HepG2 (cell line): ENCODE data around the gene CDC14B. TPM values are rescaled to one million over a fixed set of nuclear protein-coding genes. Genes with fewer than 3 reads are reported as not detected.

ENCODE experiments used
- ATAC-seq: fragments of 200-7000 bp; cut with Tn5 transposase; 3 replicates; pipeline ENCODE4 v1.9.1; 2020; ENCODE audit warnings: mild to moderate bottlenecking, moderate library complexity
- BruUV-seq: library from RNA; stranded (reverse); fragments of 400-500 nt; replicated peaks from 2 replicates; lab custom pipeline; 2021; lab: Mats Ljungman, UMichigan
- CTCF ChIA-PET: fragments of 300-600 bp; formaldehyde crosslinking; extraction: SDS; loops from one replicate; lab custom pipeline; 2021; ENCODE audit warnings: low total read pairs, inconsistent platforms, low intra/inter-chr PET ratio; lab: Yijun Ruan, JAX
- POLR2A ChIA-PET: fragments of 350-600 bp; sonication (Branson Sonifier 250); formaldehyde crosslinking; loops from one replicate; lab custom pipeline; 2020; ENCODE audit warnings: antibody characterized with exemption, inconsistent platforms; lab: Yijun Ruan, JAX
- DNase-seq: peaks from one replicate; pipeline ENCODE4 v3.0.0-alpha.2; 2015; ENCODE audit warnings: low spot score
- FAIRE-seq: peaks from 3 replicates; lab custom pipeline; 2011; peaks lifted over from hg19 to GRCh38; lab: Jason Lieb, UNC
- H2AFZ ChIP-seq: one replicate; pipeline ENCODE4 v1.6.1; 2011; ENCODE audit warnings: low read length, inconsistent platforms
- H3K27ac ChIP-seq: fragments of 300-600 bp; 3 replicates; pipeline ENCODE4 v1.8.0; 2011; ENCODE audit warnings: mixed run types, mild to moderate bottlenecking, mixed read lengths, low read length, inconsistent platforms; ENCODE audit not compliant: insufficient read depth; ENCODE audit errors: extremely low read length
- H3K27me3 ChIP-seq, 2 experiments: fragments of 200-600 bp in 1 of 2; 2 replicates in 1 of 2; 3 replicates in 1 of 2; pipeline versions ENCODE4 v1.6.0 to v1.8.0; 2011; ENCODE audit warnings: low read length in 2 of 2, mild to moderate bottlenecking in 2 of 2, moderate library complexity in 2 of 2, inconsistent platforms in 1 of 2; ENCODE audit not compliant: insufficient read depth in 2 of 2, control insufficient read depth in 1 of 2
- H3K36me3 ChIP-seq, 2 experiments: fragments of 200-600 bp in 1 of 2; replicated peaks in 1 of 2; 2 replicates in 1 of 2; 3 replicates in 1 of 2; pipeline versions ENCODE4 v1.5.1 to v1.8.0; 2011; ENCODE audit warnings: low read length in 2 of 2, inconsistent platforms in 1 of 2; ENCODE audit not compliant: insufficient read depth in 2 of 2, control insufficient read depth in 1 of 2
- H3K4me1 ChIP-seq: 2 replicates; pipeline ENCODE4 v1.5.1; 2012; ENCODE audit warnings: low read length, inconsistent platforms; ENCODE audit not compliant: insufficient read depth
- H3K4me2 ChIP-seq: 2 replicates; pipeline ENCODE4 v1.6.0; 2011; ENCODE audit warnings: low read depth, low read length, inconsistent platforms
- H3K4me3 ChIP-seq, 3 experiments: fragments of 200-600 bp in 1 of 3; sonication (generic), shearing (Covaris generic) in 1 of 3; replicated peaks in 1 of 3; 2 replicates each; pipeline ENCODE4 v1.5.1; 2011 to 2016; ENCODE audit warnings: low read length in 3 of 3, inconsistent platforms in 2 of 3, low read depth in 2 of 3, mild to moderate bottlenecking in 2 of 3, control low read depth in 1 of 3, mixed read lengths in 1 of 3; ENCODE audit not compliant: insufficient read depth in 1 of 3
- H3K79me2 ChIP-seq: one replicate; pipeline ENCODE4 v1.6.1; 2011; ENCODE audit warnings: low read length, inconsistent platforms; ENCODE audit not compliant: insufficient read depth
- H3K9ac ChIP-seq: 2 replicates; pipeline ENCODE4 v1.6.0; 2011; ENCODE audit warnings: mild to moderate bottlenecking, low read depth, low read length, inconsistent platforms; ENCODE audit not compliant: insufficient read depth
- H3K9me3 ChIP-seq: 2 replicates; pipeline ENCODE4 v1.5.1; 2012; ENCODE audit warnings: mild to moderate bottlenecking, low read length
- H4K20me1 ChIP-seq: 2 replicates; pipeline ENCODE4 v1.6.0; 2011; ENCODE audit warnings: inconsistent platforms, mild to moderate bottlenecking, low read length, moderate library complexity; ENCODE audit not compliant: insufficient read depth
- ATF4 ChIP-seq, 2 experiments: fragments of 450-650 bp in 1 of 2; sonication (generic) in 1 of 2; formaldehyde crosslinking; IDR thresholded peaks; 2 replicates each; pipeline versions ENCODE4 v1.5.0 to v1.8.0; 2020 to 2022; ENCODE audit warnings: mild to moderate bottlenecking in 1 of 2, missing genetic modification reagents in 1 of 2
- ATF5 ChIP-seq: sonication (generic); formaldehyde crosslinking; IDR thresholded peaks from 2 replicates; pipeline ENCODE4 v1.4.0; 2020; ENCODE audit warnings: mild to moderate bottlenecking, low read depth, missing genetic modification reagents
- HMGXB3 ChIP-seq: sonication (generic); formaldehyde crosslinking; IDR thresholded peaks from 2 replicates; pipeline ENCODE4 v1.4.0; 2020; ENCODE audit warnings: missing genetic modification reagents, borderline replicate concordance
- HMGXB4 ChIP-seq, 2 experiments: sonication (generic) in 1 of 2; formaldehyde crosslinking in 1 of 2; IDR thresholded peaks; 2 replicates each; pipeline versions ENCODE4 v1.4.0 to v1.6.1; 2018 to 2020; ENCODE audit warnings: missing genetic modification reagents in 2 of 2, borderline replicate concordance in 1 of 2, low read depth in 1 of 2, mild to moderate bottlenecking in 1 of 2, missing biosample characterization in 1 of 2
- LRRFIP1 ChIP-seq: sonication (generic); formaldehyde crosslinking; conservative IDR thresholded peaks from 2 replicates; pipeline ENCODE4 v1.4.0; 2020; ENCODE audit warnings: missing genetic modification reagents
- MLLT10 ChIP-seq: sonication (generic); formaldehyde crosslinking; IDR thresholded peaks from 2 replicates; pipeline ENCODE4 v1.4.0; 2020; ENCODE audit warnings: missing genetic modification reagents
- TEAD3 ChIP-seq: optimal IDR thresholded peaks from 2 replicates; pipeline ENCODE3; 2016; ENCODE audit warnings: borderline replicate concordance
- ZNF572 ChIP-seq: sonication (generic); formaldehyde crosslinking; IDR thresholded peaks from 2 replicates; pipeline ENCODE4 v1.5.1; 2020; ENCODE audit warnings: mild to moderate bottlenecking, missing genetic modification reagents
- ZNF670 ChIP-seq: sonication (generic); formaldehyde crosslinking; IDR thresholded peaks from 2 replicates; pipeline ENCODE4 v1.8.0; 2022; ENCODE audit warnings: mild to moderate bottlenecking, missing genetic modification reagents, borderline replicate concordance
- WGBS: methylation state at CpG from one replicate; pipeline ENCODE4 v1.1.6; 2017; ENCODE audit warnings: low lambda C conversion rate; 5-methylcytosine and 5-hydroxymethylcytosine counted together
- in situ Hi-C: cut with HindIII; loops from 2 replicates; pipeline ENCODE4 v1.10.0; 2017; ENCODE audit warnings: low pct_unique_long_range_greater_than_20kb; ENCODE audit not compliant: extremely low pct_ligation_motif_present
- intact Hi-C: fragments of 100-400 bp; cut with micrococcal nuclease; formaldehyde crosslinking; loops from one replicate; pipeline ENCODE4 v1.10.0; 2022; ENCODE audit not compliant: unreplicated experiment
- polyA plus RNA-seq, 8 experiments: library from polyadenylated mRNA; depleted of rRNA in 3 of 8; stranded (reverse) in 7 of 8; unstranded in 1 of 8; fragments of >200 nt; fragmentation: Illumina TruSeq in 4 of 8; extraction: Trizol in 4 of 8; gene quantifications; 2 replicates each; pipeline versions ENCODE4 v1.2.1 to v1.2.3, GENCODE V29; 2011 to 2016; ENCODE audit warnings: low read depth in 4 of 8, missing spikeins in 1 of 8, mixed read lengths in 1 of 8; ENCODE audit not compliant: insufficient read depth in 1 of 8
- total RNA-seq, 5 experiments: library from RNA; depleted of rRNA; stranded (reverse); fragments of >200 nt; fragmentation: Illumina TruSeq; extraction: Trizol; gene quantifications; 2 replicates each; pipeline ENCODE4 v1.2.3, GENCODE V29; 2016; ENCODE audit warnings: low read depth in 1 of 5

The CDC14B gene
- total and polyA plus RNA-seq, 2 of the 13 experiments (the other 11 are each of a cell fraction or from before 2014, with no cell fraction given) = 25.8 to 33.3 TPM

GRCh38 chr9:96510258-96510657 lies 109.4 kb downstream of the CDC14B start:
- Histone ChIP-seq H3K9ac (no peak overlapping the region), H3K27me3 (no peaks in the 10 kb centered on the region), H3K36me3 (peaks cover 14 to 62% of the 10 kb centered on the region in 2 experiments), H3K4me3 (no peak overlapping the region), H3K27ac (no peak overlapping the region), H3K9me3 (no peaks in the 10 kb centered on the region), H3K4me1 (no peaks in the 10 kb centered on the region), H3K79me2 (no peaks in the 10 kb centered on the region), H3K4me2 (no peak overlapping the region), H2AFZ (no peak overlapping the region), H4K20me1 (no peaks in the 10 kb centered on the region)
- POLR2A ChIA-PET = no interaction called here
- ATAC-seq (no peak), FAIRE-seq (no peak), DNase-seq (no peak)
- WGBS = 97% methylated on average over 4 of the region's 4 CpGs
- intact Hi-C loops (no loop called here), in situ Hi-C loops (no loop called here)
- CTCF ChIA-PET = no interaction called here
- no peak for TF ChIP-seq MLLT10
- TF ChIP-seq TEAD3 (CRISPR knock-in tag) = no peak
- TF ChIP-seq ATF5 (CRISPR knock-in tag) = no peak
- TF ChIP-seq HMGXB3 (CRISPR knock-in tag) = no peak
- no peak for TF ChIP-seq LRRFIP1
- TF ChIP-seq ZNF572 (CRISPR knock-in tag) = no peak
- no peak for TF ChIP-seq HMGXB4 (CRISPR knock-in tag; IDR thresholded peaks at IDR 0.05; ENCODE audit: borderline replicate concordance in 1 of 2, low read depth in 1 of 2)
- TF ChIP-seq ATF4 (CRISPR knock-in tag; IDR thresholded peaks at IDR 0.05) = no peak
- TF ChIP-seq ZNF670 (CRISPR knock-in tag) = no peak
- no TSS peak for BruUV-seq
